ENCODE results near the gene MAGI2.

The MAGI2 gene

DNA sequence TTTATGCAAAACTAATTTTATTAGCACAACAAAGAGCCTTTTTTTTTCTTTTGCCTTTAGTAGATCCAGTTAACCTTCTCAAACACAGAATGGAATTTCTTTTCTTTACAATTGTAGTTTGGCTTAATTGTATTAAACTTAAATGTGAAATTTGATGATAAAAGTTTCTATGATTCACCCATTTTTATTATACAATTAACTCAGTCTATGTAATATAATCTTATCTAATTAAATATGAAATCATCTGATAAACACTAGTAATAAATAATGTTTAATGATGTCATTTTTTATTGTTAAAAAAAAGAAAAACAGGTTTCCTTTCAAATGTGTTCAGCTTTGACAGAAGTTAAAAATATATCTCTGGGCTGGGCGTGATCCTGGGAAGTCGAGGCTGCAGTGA is 1095.8 kb downstream of the MAGI2 start:
- Histone ChIP-seq H3K4me1 (ENCODE audit: control insufficient read depth, insufficient read depth, low read length) (no peaks in the 10 kb centered on the region), H3K27ac (ENCODE audit: low read length) (no peak overlapping the region), H3K4me3 (ENCODE audit: low read length in 2 of 2) (no peak overlapping the region), H3K9ac (ENCODE audit: low read length in 2 of 2) (no peak overlapping the region), H3K36me3 (ENCODE audit: control insufficient read depth in 2 of 2, insufficient read depth in 2 of 2, low read length in 2 of 2) (no peaks in the 10 kb centered on the region), H3K9me3 (ENCODE audit: control insufficient read depth in 2 of 2, low read length in 2 of 2) (no peaks in the 10 kb centered on the region), H3K27me3 (ENCODE audit: control insufficient read depth in 1 of 2, insufficient read depth in 2 of 2, low read length in 2 of 2) (no peaks in the 10 kb centered on the region)

- Histone ChIP-seq H3K4me3 (ENCODE audit: low read length in 2 of 2) (no peak overlapping the region), H3K27me3 (ENCODE audit: control insufficient read depth in 1 of 2, insufficient read depth in 2 of 2, low read length in 2 of 2) (no peaks in the 10 kb centered on the region), H3K36me3 (ENCODE audit: control insufficient read depth in 2 of 2, insufficient read depth in 2 of 2, low read length in 2 of 2) (no peaks in the 10 kb centered on the region), H3K9ac (ENCODE audit: low read length in 2 of 2) (no peak overlapping the region), H3K4me1 (ENCODE audit: control insufficient read depth, insufficient read depth, low read length) (no peaks in the 10 kb centered on the region), H3K9me3 (ENCODE audit: control insufficient read depth in 2 of 2, low read length in 2 of 2) (no peaks in the 10 kb centered on the region), H3K27ac (ENCODE audit: low read length) (no peak overlapping the region)
Observed at GRCh38 chr7:78355834-78356233, 1097.6 kb downstream of the MAGI2 start.

- Histone ChIP-seq H3K27me3 (ENCODE audit: control insufficient read depth in 1 of 2, insufficient read depth in 2 of 2, low read length in 2 of 2) (no peaks in the 10 kb centered on the region), H3K27ac (ENCODE audit: low read length) (no peak overlapping the region), H3K9ac (ENCODE audit: low read length in 2 of 2) (no peak overlapping the region), H3K4me1 (ENCODE audit: control insufficient read depth, insufficient read depth, low read length) (no peaks in the 10 kb centered on the region), H3K4me3 (ENCODE audit: low read length in 2 of 2) (no peak overlapping the region), H3K9me3 (ENCODE audit: control insufficient read depth in 2 of 2, low read length in 2 of 2) (no peaks in the 10 kb centered on the region), H3K36me3 (ENCODE audit: control insufficient read depth in 2 of 2, insufficient read depth in 2 of 2, low read length in 2 of 2) (no peaks in the 10 kb centered on the region)
Observed at GRCh38 chr7:78350926-78351325, 1102.5 kb downstream of the MAGI2 start.

GRCh38 chr7:78350391-78350790 is 1103.1 kb downstream of the MAGI2 start:
- Histone ChIP-seq H3K9me3 (ENCODE audit: control insufficient read depth in 2 of 2, low read length in 2 of 2) (no peaks in the 10 kb centered on the region), H3K36me3 (ENCODE audit: control insufficient read depth in 2 of 2, insufficient read depth in 2 of 2, low read length in 2 of 2) (no peaks in the 10 kb centered on the region), H3K4me1 (ENCODE audit: control insufficient read depth, insufficient read depth, low read length) (no peaks in the 10 kb centered on the region), H3K27me3 (ENCODE audit: control insufficient read depth in 1 of 2, insufficient read depth in 2 of 2, low read length in 2 of 2) (no peaks in the 10 kb centered on the region), H3K27ac (ENCODE audit: low read length) (no peak overlapping the region), H3K4me3 (ENCODE audit: low read length in 2 of 2) (no peak overlapping the region), H3K9ac (ENCODE audit: low read length in 2 of 2) (no peak overlapping the region)

- Histone ChIP-seq H3K4me1 (ENCODE audit: control insufficient read depth, insufficient read depth, low read length) (no peaks in the 10 kb centered on the region), H3K9me3 (ENCODE audit: control insufficient read depth in 2 of 2, low read length in 2 of 2) (no peaks in the 10 kb centered on the region), H3K9ac (ENCODE audit: low read length in 2 of 2) (no peak overlapping the region), H3K36me3 (ENCODE audit: control insufficient read depth in 2 of 2, insufficient read depth in 2 of 2, low read length in 2 of 2) (no peaks in the 10 kb centered on the region), H3K27me3 (ENCODE audit: control insufficient read depth in 1 of 2, insufficient read depth in 2 of 2, low read length in 2 of 2) (no peaks in the 10 kb centered on the region), H3K4me3 (ENCODE audit: low read length in 2 of 2) (no peak overlapping the region), H3K27ac (ENCODE audit: low read length) (no peak overlapping the region)
Observed at GRCh38 chr7:78346827-78347226, 1106.6 kb downstream of the MAGI2 start.

GRCh38 chr7:78345979-78346378 is 1107.5 kb downstream of the MAGI2 start:
- no peaks in the 10 kb centered on the region for H3K36me3 ChIP-seq (ENCODE audit: control insufficient read depth in 2 of 2, insufficient read depth in 2 of 2, low read length in 2 of 2)
- no peak overlapping the region for H3K27ac ChIP-seq (ENCODE audit: low read length)
- no peak overlapping the region for H3K4me3 ChIP-seq (ENCODE audit: low read length in 2 of 2)
- no peaks in the 10 kb centered on the region for H3K27me3 ChIP-seq (ENCODE audit: control insufficient read depth in 1 of 2, insufficient read depth in 2 of 2, low read length in 2 of 2)
- no peak overlapping the region for H3K9ac ChIP-seq (ENCODE audit: low read length in 2 of 2)
- H3K9me3 ChIP-seq (ENCODE audit: control insufficient read depth in 2 of 2, low read length in 2 of 2) = no peaks in the 10 kb centered on the region
- H3K4me1 ChIP-seq (ENCODE audit: control insufficient read depth, insufficient read depth, low read length) = no peaks in the 10 kb centered on the region

GRCh38 chr7:78345293-78345911 is 1108.1 kb downstream of the MAGI2 start:
- Histone ChIP-seq H3K27ac (ENCODE audit: low read length) (no peak overlapping the region), H3K4me3 (ENCODE audit: low read length in 2 of 2) (no peak overlapping the region), H3K27me3 (ENCODE audit: control insufficient read depth in 1 of 2, insufficient read depth in 2 of 2, low read length in 2 of 2) (no peaks in the 10 kb centered on the region)

GRCh38 chr7:78334426-78334825 is 1119.0 kb downstream of the MAGI2 start:
- Histone ChIP-seq H3K9ac (ENCODE audit: low read length in 2 of 2) (no peak overlapping the region), H3K27me3 (ENCODE audit: control insufficient read depth in 1 of 2, insufficient read depth in 2 of 2, low read length in 2 of 2) (no peaks in the 10 kb centered on the region), H3K4me1 (ENCODE audit: control insufficient read depth, insufficient read depth, low read length) (no peaks in the 10 kb centered on the region), H3K9me3 (ENCODE audit: control insufficient read depth in 2 of 2, low read length in 2 of 2) (no peaks in the 10 kb centered on the region), H3K36me3 (ENCODE audit: control insufficient read depth in 2 of 2, insufficient read depth in 2 of 2, low read length in 2 of 2) (no peaks in the 10 kb centered on the region), H3K4me3 (ENCODE audit: low read length in 2 of 2) (no peak overlapping the region), H3K27ac (ENCODE audit: low read length) (no peak overlapping the region)

More at GRCh38 chr7:78345293-78345911, 1108.1 kb downstream of the MAGI2 start:
- Histone ChIP-seq H3K9ac (ENCODE audit: low read length in 2 of 2) (no peak overlapping the region), H3K4me1 (ENCODE audit: control insufficient read depth, insufficient read depth, low read length) (no peaks in the 10 kb centered on the region), H3K36me3 (ENCODE audit: control insufficient read depth in 2 of 2, insufficient read depth in 2 of 2, low read length in 2 of 2) (no peaks in the 10 kb centered on the region), H3K9me3 (ENCODE audit: control insufficient read depth in 2 of 2, low read length in 2 of 2) (no peaks in the 10 kb centered on the region)

DNA sequence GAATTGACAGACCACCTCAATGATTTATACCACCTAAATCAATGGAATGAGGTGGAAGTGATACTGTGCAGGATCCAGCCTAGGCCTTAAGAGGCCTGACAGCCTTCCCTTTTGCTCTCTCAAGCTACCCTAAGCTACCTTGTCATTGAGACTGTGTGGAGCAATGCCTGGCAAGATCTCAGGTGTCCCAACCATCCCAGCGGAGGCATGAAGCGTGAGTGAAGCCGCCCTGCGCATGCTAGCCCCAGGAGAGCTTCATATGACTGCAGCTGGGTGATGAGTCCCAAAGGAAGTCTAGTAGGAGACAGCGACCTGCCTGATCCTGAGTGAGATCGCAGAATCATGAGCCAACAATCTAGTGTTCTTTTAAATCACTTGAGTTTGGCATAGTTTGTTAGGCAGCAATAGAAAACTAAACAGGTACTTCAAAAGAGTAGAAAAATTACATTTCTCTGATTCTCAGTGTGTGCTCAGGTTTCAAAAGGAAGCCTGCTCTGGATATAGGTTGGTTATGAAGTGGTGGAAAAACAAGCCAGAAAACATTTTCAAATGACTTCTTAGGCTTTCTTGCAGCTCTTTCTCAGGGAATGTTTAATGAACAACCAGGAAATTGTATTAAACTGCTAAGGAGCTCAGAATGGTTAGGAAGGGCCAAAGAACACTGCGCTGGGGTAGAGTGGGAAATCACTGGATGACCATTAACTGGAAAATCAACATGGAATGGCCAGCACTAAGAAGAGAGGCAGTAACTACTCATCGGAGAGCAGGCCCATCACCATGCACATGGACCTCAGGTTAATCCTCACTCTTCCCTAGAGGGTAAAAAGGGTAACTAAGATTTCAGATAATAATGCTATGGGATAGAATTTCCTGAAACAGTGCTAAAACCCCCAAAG is 1119.7 kb downstream of the MAGI2 start:
- Histone ChIP-seq H3K27me3 (ENCODE audit: control insufficient read depth in 1 of 2, insufficient read depth in 2 of 2, low read length in 2 of 2) (no peaks in the 10 kb centered on the region), H3K36me3 (ENCODE audit: control insufficient read depth in 2 of 2, insufficient read depth in 2 of 2, low read length in 2 of 2) (no peaks in the 10 kb centered on the region), H3K4me1 (ENCODE audit: control insufficient read depth, insufficient read depth, low read length) (no peaks in the 10 kb centered on the region), H3K9me3 (ENCODE audit: control insufficient read depth in 2 of 2, low read length in 2 of 2) (no peaks in the 10 kb centered on the region), H3K4me3 (ENCODE audit: low read length in 2 of 2) (no peak overlapping the region), H3K27ac (ENCODE audit: low read length) (no peak overlapping the region), H3K9ac (ENCODE audit: low read length in 2 of 2) (no peak overlapping the region)

- H3K36me3 ChIP-seq (ENCODE audit: control insufficient read depth in 2 of 2, insufficient read depth in 2 of 2, low read length in 2 of 2) = no peaks in the 10 kb centered on the region
- H3K27ac ChIP-seq (ENCODE audit: low read length) = no peak overlapping the region
- no peaks in the 10 kb centered on the region for H3K9me3 ChIP-seq (ENCODE audit: control insufficient read depth in 2 of 2, low read length in 2 of 2)
- H3K4me1 ChIP-seq (ENCODE audit: control insufficient read depth, insufficient read depth, low read length) = no peaks in the 10 kb centered on the region
- H3K9ac ChIP-seq (ENCODE audit: low read length in 2 of 2) = no peak overlapping the region
- no peaks in the 10 kb centered on the region for H3K27me3 ChIP-seq (ENCODE audit: control insufficient read depth in 1 of 2, insufficient read depth in 2 of 2, low read length in 2 of 2)
- H3K4me3 ChIP-seq (ENCODE audit: low read length in 2 of 2) = no peak overlapping the region
Observed at GRCh38 chr7:78329001-78329655, 1124.3 kb downstream of the MAGI2 start.
